ENCODE measurements around the gene DRD3.

DRD3 gene

DNA sequence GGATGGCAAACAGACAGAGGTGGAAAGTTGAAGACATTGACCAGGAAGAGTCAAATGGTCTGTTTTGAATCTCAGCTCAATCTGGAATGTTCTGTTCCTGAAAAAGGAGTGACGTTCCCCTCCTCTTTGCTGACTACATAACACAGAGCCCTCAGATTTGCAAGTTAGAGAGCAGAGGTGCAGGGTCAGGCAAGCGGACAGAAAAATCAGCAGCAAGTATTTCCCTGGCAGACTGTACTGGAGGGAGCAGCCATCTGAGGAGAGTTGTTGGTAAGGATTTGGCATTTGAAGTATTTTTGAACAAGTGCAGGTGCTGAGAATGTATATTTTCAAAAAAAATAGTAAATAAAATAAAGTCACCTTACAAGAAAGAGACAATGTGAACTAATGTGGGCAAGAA lies 40.9 kb upstream of the DRD3 start:
- TF ChIP-seq, protein P1, sequence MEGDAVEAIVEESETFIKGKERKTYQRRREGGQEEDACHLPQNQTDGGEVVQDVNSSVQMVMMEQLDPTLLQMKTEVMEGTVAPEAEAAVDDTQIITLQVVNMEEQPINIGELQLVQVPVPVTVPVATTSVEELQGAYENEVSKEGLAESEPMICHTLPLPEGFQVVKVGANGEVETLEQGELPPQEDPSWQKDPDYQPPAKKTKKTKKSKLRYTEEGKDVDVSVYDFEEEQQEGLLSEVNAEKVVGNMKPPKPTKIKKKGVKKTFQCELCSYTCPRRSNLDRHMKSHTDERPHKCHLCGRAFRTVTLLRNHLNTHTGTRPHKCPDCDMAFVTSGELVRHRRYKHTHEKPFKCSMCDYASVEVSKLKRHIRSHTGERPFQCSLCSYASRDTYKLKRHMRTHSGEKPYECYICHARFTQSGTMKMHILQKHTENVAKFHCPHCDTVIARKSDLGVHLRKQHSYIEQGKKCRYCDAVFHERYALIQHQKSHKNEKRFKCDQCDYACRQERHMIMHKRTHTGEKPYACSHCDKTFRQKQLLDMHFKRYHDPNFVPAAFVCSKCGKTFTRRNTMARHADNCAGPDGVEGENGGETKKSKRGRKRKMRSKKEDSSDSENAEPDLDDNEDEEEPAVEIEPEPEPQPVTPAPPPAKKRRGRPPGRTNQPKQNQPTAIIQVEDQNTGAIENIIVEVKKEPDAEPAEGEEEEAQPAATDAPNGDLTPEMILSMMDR (IDR thresholded peaks at IDR 0.05; ENCODE audit: insufficient read depth, low read depth, low read length, missing control alignments) = no peak

DNA sequence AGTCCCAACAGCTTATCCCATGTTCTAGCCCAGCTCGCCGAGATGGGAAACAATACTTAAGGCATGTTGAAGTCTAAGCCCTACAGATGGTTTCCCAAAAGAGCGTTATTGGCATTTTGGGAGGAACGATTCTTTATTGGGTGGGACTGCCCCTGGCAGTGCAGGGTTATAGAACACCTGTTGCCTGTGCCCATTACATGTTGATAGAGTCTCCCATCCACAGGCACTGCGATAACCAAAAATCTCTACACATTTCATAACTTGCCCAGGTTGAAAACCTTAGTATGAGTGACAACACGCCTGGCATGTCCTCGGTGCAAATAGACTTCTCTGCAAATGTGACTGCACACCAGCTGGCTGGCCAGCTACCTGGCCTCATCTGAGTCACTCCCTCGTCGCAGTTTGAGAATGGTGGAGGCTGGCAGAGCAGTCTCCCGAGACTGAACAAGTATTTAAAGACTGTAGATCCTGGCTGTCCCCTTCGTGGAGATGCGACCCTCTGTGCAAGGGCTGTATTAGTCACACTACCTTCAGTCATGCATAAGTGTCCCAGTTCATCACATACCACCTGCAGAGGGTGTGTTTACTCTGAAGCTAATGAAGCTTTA lies 39.8 kb upstream of the DRD3 start:
- H3K4me3 ChIP-seq (ENCODE audit: low read length) = no peak overlapping the region

More for the DNA sequence above, 40.9 kb upstream of the DRD3 start:
- no peak overlapping the region for H3K4me3 ChIP-seq (ENCODE audit: low read length)
- no peak for DNase-seq (ENCODE audit: low read depth)

GRCh38 chr3:114218006-114218405 lies 39.2 kb upstream of the DRD3 start:
- TF ChIP-seq, protein P1 (IDR thresholded peaks at IDR 0.05; ENCODE audit: insufficient read depth, low read depth, low read length, missing control alignments) = no peak
- H3K4me3 ChIP-seq (ENCODE audit: low read length) = no peak overlapping the region

More for the DNA sequence above, 39.8 kb upstream of the DRD3 start:
- TF ChIP-seq, protein P1 (IDR thresholded peaks at IDR 0.05; ENCODE audit: insufficient read depth, low read depth, low read length, missing control alignments) = no peak
- DNase-seq (ENCODE audit: low read depth) = no peak

GRCh38 chr3:114217266-114217665 lies 38.4 kb upstream of the DRD3 start:
- DNase-seq (ENCODE audit: low read depth) = no peak
- TF ChIP-seq, protein P1 (IDR thresholded peaks at IDR 0.05; ENCODE audit: insufficient read depth, low read depth, low read length, missing control alignments) = no peak
- no peak overlapping the region for H3K4me3 ChIP-seq (ENCODE audit: low read length)

More at GRCh38 chr3:114218006-114218405, 39.2 kb upstream of the DRD3 start:
- DNase-seq (ENCODE audit: low read depth) = no peak

DNA sequence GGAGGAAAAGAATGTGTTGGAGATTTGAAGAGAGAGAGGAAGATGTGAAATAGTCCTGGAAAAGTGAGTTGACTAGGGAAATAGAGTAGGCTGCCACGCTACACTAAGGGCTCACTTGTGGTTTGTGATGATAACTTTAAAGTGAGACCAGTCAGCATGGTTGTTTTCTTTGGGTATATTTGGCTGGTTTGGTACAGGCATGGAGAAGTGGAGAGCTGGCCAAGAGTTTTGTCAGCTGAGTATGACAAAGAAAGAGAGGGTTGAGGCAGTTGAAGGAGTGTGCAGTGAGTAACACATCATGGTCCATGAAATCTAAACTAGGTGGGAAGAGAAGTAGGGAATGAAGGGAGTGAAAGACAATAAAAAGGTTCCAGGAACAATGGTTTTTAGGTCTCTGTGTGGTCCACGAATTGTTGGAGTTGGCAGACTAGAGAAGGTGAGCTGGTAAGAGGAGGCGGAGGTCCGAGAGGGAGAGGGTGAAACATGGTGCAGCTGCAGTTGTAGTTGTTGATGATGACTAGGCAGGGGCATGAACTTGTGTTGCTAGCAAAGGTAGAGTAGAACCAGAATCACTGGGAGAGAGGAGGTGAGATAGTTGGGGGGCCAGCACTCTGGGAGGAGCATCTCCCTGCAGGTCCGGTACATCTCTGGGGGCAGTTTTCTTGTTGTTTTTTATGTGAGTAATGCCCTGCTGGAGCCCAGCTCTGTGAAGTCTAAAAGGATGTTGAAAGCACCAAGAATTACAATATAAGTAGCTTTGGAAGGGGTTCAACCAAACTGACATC lies 37.5 kb upstream of the DRD3 start:
- H3K4me3 ChIP-seq (ENCODE audit: low read length) = no peak overlapping the region
- DNase-seq (ENCODE audit: low read depth) = no peak
- TF ChIP-seq, protein P1 (IDR thresholded peaks at IDR 0.05; ENCODE audit: insufficient read depth, low read depth, low read length, missing control alignments) = no peak

DNA sequence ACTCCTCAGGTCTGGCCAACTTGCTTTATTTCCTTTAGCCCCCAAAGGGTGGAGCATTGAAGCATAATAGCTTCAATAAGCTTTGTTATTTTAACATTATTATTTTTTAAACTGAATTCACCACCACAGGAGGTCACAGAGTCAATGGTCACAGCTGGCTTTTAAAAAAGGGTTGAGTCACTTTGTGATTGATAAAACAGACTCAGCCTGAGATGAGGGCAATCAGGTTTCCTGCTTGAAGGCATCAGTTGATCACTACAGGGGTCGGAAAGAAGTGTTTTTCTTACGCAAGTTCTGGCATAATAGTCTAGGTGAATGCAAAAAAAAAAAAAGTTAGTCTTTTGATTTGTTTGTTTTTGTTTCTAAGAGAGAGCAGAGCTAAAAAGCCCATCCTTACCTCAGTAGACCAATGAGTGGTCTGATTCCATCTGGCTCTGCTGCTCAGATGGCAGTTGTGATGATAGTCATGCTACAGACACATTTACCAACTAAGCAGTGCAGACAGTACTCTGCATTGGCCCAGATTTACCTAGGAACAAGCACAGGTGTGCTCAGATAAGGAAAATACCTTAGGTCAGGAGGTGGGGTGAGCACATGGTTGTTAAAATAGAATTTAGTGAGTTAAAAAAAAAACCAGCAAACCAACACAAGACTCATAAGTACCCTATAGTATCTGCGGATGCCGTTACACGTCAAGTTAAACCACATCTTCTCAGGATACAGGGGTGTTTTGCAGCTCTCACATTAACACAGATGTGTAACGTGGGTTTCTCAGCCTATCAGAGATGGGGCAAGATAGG lies 35.9 kb upstream of the DRD3 start:
- no peak overlapping the region for H3K4me3 ChIP-seq (ENCODE audit: low read length)
- no peak for DNase-seq (ENCODE audit: low read depth)
- TF ChIP-seq, protein P1 (IDR thresholded peaks at IDR 0.05; ENCODE audit: insufficient read depth, low read depth, low read length, missing control alignments) = no peak
